HEK293 (cell line): ENCODE results near the gene MBD5.

Source experiments
- CTCF ChIA-PET: fragments of 350-600 bp; formaldehyde crosslinking; extraction: SDS; loops from one replicate; lab custom pipeline; 2021; ENCODE audit warnings: antibody characterized with exemption; lab: Yijun Ruan, JAX
- POLR2A ChIA-PET: fragments of 300-600 bp; formaldehyde crosslinking; extraction: SDS; loops from one replicate; lab custom pipeline; 2020; ENCODE audit warnings: antibody characterized with exemption, inconsistent platforms; lab: Yijun Ruan, JAX
- H3K27ac ChIP-seq: fragments of 200-500 bp; sonication (Bioruptor generic); 2 replicates; pipeline ENCODE4 v1.5.1; 2014; ENCODE audit warnings: low read depth, low read length, control low read depth, inconsistent platforms; ENCODE audit errors: extremely low read depth
- H3K36me3 ChIP-seq, 2 experiments: fragments of 200-500 bp in 1 of 2; sonication (Bioruptor generic) in 1 of 2; 1 replicate in 1 of 2; 2 replicates in 1 of 2; pipeline ENCODE4 v1.5.1; 2014 to 2017; ENCODE audit warnings: inconsistent platforms in 2 of 2, low read length in 2 of 2; ENCODE audit not compliant: control insufficient read depth in 2 of 2, insufficient read depth in 1 of 2
- H3K4me1 ChIP-seq: fragments of 200-500 bp; sonication (Bioruptor generic); 2 replicates; pipeline ENCODE4 v1.5.1; 2014; ENCODE audit warnings: mild to moderate bottlenecking, low read length, inconsistent platforms; ENCODE audit not compliant: control insufficient read depth, insufficient read depth
- H3K4me3 ChIP-seq: 2 replicates; pipeline ENCODE4 v1.5.1; 2011; ENCODE audit warnings: low read depth, mild to moderate bottlenecking, control low read depth, low read length, moderate library complexity
- H3K9me3 ChIP-seq: fragments of 200-500 bp; sonication (Bioruptor generic); 2 replicates; pipeline ENCODE4 v1.5.1; 2014; ENCODE audit warnings: low read depth, low read length, inconsistent platforms; ENCODE audit not compliant: control insufficient read depth, insufficient read depth
- ELK4 ChIP-seq: IDR thresholded peaks from 2 replicates; pipeline ENCODE4 v1.6.1; 2011; ENCODE audit warnings: mild to moderate bottlenecking, low read depth, low read length, borderline replicate concordance
- HOXA7 ChIP-seq: sonication (generic); formaldehyde crosslinking; IDR thresholded peaks from 2 replicates; pipeline ENCODE4 v1.8.1; 2022; ENCODE audit warnings: missing genetic modification reagents, borderline replicate concordance
- PBX3 ChIP-seq: sonication (generic); formaldehyde crosslinking; IDR thresholded peaks from 2 replicates; pipeline ENCODE4 v1.8.1; 2022; ENCODE audit warnings: mild to moderate bottlenecking, moderate library complexity, missing genetic modification reagents
- PRDM2 ChIP-seq: fragments of 450-650 bp; formaldehyde crosslinking; IDR thresholded peaks from 2 replicates; pipeline ENCODE4 v1.5.1; 2016; ENCODE audit warnings: missing biosample characterization, missing genetic modification characterization, borderline replicate concordance
- PRDM6 ChIP-seq: fragments of 450-650 bp; formaldehyde crosslinking; IDR thresholded peaks from 2 replicates; pipeline ENCODE4 v1.5.1; 2017; ENCODE audit warnings: missing biosample characterization, missing genetic modification characterization
- ZBTB1 ChIP-seq: fragments of 450-650 bp; formaldehyde crosslinking; IDR thresholded peaks from 2 replicates; pipeline ENCODE4 v1.5.1; 2016; ENCODE audit warnings: missing biosample characterization, missing genetic modification characterization
- ZBTB26 ChIP-seq: fragments of 450-650 bp; formaldehyde crosslinking; optimal IDR thresholded peaks from 2 replicates; pipeline ENCODE3; 2016; ENCODE audit warnings: missing biosample characterization, mild to moderate bottlenecking, missing genetic modification characterization
- ZEB2 ChIP-seq: fragments of 450-650 bp; formaldehyde crosslinking; IDR thresholded peaks from 2 replicates; pipeline ENCODE4 v1.5.1; 2016; ENCODE audit warnings: missing biosample characterization, missing genetic modification characterization
- ZFP3 ChIP-seq: fragments of 450-650 bp; formaldehyde crosslinking; IDR thresholded peaks from 2 replicates; pipeline ENCODE4 v1.5.1; 2016; ENCODE audit warnings: low read depth, missing biosample characterization, missing genetic modification characterization
- ZIC2 ChIP-seq: fragments of 450-650 bp; formaldehyde crosslinking; IDR thresholded peaks from 2 replicates; pipeline ENCODE4 v1.5.1; 2016; ENCODE audit warnings: missing biosample characterization, missing genetic modification characterization
- ZNF23 ChIP-seq: fragments of 450-650 bp; formaldehyde crosslinking; IDR thresholded peaks from 2 replicates; pipeline ENCODE4 v1.5.1; 2016; ENCODE audit warnings: missing biosample characterization, missing genetic modification characterization, borderline replicate concordance
- ZNF248 ChIP-seq: fragments of 450-650 bp; formaldehyde crosslinking; IDR thresholded peaks from 2 replicates; pipeline ENCODE4 v1.5.1; 2017; ENCODE audit warnings: missing biosample characterization, missing genetic modification characterization
- ZNF394 ChIP-seq: fragments of 450-650 bp; formaldehyde crosslinking; IDR thresholded peaks from 2 replicates; pipeline ENCODE4 v1.5.1; 2016; ENCODE audit warnings: missing biosample characterization, missing genetic modification characterization, mild to moderate bottlenecking, moderate library complexity, borderline replicate concordance
- ZNF473 ChIP-seq: fragments of 450-650 bp; formaldehyde crosslinking; IDR thresholded peaks from 2 replicates; pipeline ENCODE4 v1.5.1; 2017; ENCODE audit warnings: missing biosample characterization, missing genetic modification characterization
- ZNF521 ChIP-seq: fragments of 450-650 bp; formaldehyde crosslinking; IDR thresholded peaks from 2 replicates; pipeline ENCODE4 v1.5.1; 2017; ENCODE audit warnings: missing biosample characterization, mild to moderate bottlenecking, missing genetic modification characterization
- ZNF558 ChIP-seq: fragments of 450-650 bp; formaldehyde crosslinking; IDR thresholded peaks from 2 replicates; pipeline ENCODE4 v1.5.1; 2016; ENCODE audit warnings: missing biosample characterization, missing genetic modification characterization
- ZNF677 ChIP-seq: fragments of 450-650 bp; IDR thresholded peaks from 2 replicates; pipeline ENCODE4 v1.5.0; 2018; ENCODE audit warnings: missing biosample characterization, mild to moderate bottlenecking, missing genetic modification characterization, moderate library complexity
- ZNF747 ChIP-seq: fragments of 450-650 bp; formaldehyde crosslinking; IDR thresholded peaks from 2 replicates; pipeline ENCODE4 v1.5.1; 2016; ENCODE audit warnings: missing biosample characterization, missing genetic modification characterization
- ZNF76 ChIP-seq: fragments of 450-650 bp; formaldehyde crosslinking; IDR thresholded peaks from 2 replicates; pipeline ENCODE4; 2016; ENCODE audit warnings: low read depth, missing biosample characterization, missing genetic modification characterization, borderline replicate concordance
- ZNF777 ChIP-seq: fragments of 450-650 bp; formaldehyde crosslinking; IDR thresholded peaks from 2 replicates; pipeline ENCODE4 v1.5.1; 2017; ENCODE audit warnings: missing biosample characterization, missing genetic modification characterization, borderline replicate concordance

Gene MBD5

GRCh38 chr2:148523315-148523714 is 502.4 kb downstream of the MBD5 start (continued):
- TF ChIP-seq ELK4 (no peak), PRDM6 (tag by site-specific recombination) (no peak), ZBTB1 (no peak), ZBTB26 (tag by site-specific recombination) (no peak), ZNF558 (no peak), PBX3 (CRISPR knock-in tag) (no peak), ZNF521 (tag by site-specific recombination) (no peak), ZNF747 (tag by site-specific recombination) (no peak), ZNF248 (no peak)
- TF ChIP-seq, all 188 proteins: peak for 0

GRCh38 chr2:148524519-148524919 is 503.6 kb downstream of the MBD5 start:
- TF ChIP-seq ZNF521 (tag by site-specific recombination), result no peak
- no peak for TF ChIP-seq PRDM2
- no peak for TF ChIP-seq ZNF394 (tag by site-specific recombination)
- no peak for TF ChIP-seq ZNF677 (tag by site-specific recombination)
- TF ChIP-seq ZIC2 (tag by site-specific recombination), result no peak
- TF ChIP-seq ZNF76 (tag by site-specific recombination), result no peak
- no peak for TF ChIP-seq ZFP3 (tag by site-specific recombination)
- no peak for TF ChIP-seq ZEB2 (tag by site-specific recombination)
- no peak for TF ChIP-seq HOXA7 (CRISPR knock-in tag)
- TF ChIP-seq ZNF23, result no peak
- no peak for TF ChIP-seq ZBTB1
- TF ChIP-seq ZNF777, result no peak
- no peak for TF ChIP-seq ZNF473 (tag by site-specific recombination)
- H3K36me3 ChIP-seq, result no peaks in the 10 kb centered on the region
- no peaks in the 10 kb centered on the region for H3K9me3 ChIP-seq
- H3K4me1 ChIP-seq, result no peaks in the 10 kb centered on the region
- H3K27ac ChIP-seq, result no peak overlapping the region
- POLR2A ChIA-PET, result no interaction called here
- CTCF ChIA-PET, result interaction anchor here (0.6 to 1.1 kb wide), 3 partner anchors 16 to 447 kb away, joined by 3 read pairs; no protein-coding TSS in a partner anchor
- no peak overlapping the region for H3K4me3 ChIP-seq
